D721Med (cell line): ENCODE results near the gene NRXN3.
A peak's percentile ranks its signal among the peaks of the same experiment; 100 is the strongest.

Experiments used
- DNase-seq: peaks from one replicate; pipeline ENCODE4 v3.0.0; 2011; ENCODE audit warnings: low spot score; ENCODE audit not compliant: insufficient read length
- FAIRE-seq: peaks from 2 replicates; lab custom pipeline; 2011; peaks lifted over from hg19 to GRCh38; lab: Jason Lieb, UNC
- CTCF ChIP-seq: IDR thresholded peaks from 2 replicates; pipeline ENCODE4 v1.5.1; 2012; ENCODE audit warnings: mild to moderate bottlenecking, control low read depth; ENCODE audit not compliant: insufficient read depth; ENCODE audit errors: missing control alignments

Gene NRXN3

GRCh38 chr14:79855789-79856188, 1685.6 kb downstream of the NRXN3 start:
- DNase-seq: no peak
- no peak for FAIRE-seq
- no peak for TF ChIP-seq CTCF

- TF ChIP-seq CTCF: no peak
- no peak for FAIRE-seq
Measured at GRCh38 chr14:79856381-79856780, 1686.2 kb downstream of the NRXN3 start.

GRCh38 chr14:79861111-79861510, 1690.9 kb downstream of the NRXN3 start:
- no peak for FAIRE-seq
- no peak for DNase-seq
- peak; percentile 6 for TF ChIP-seq CTCF

More at GRCh38 chr14:79856381-79856780, 1686.2 kb downstream of the NRXN3 start:
- no peak for DNase-seq

- no peak for TF ChIP-seq CTCF
- DNase-seq (no peak), FAIRE-seq (no peak)
Measured at GRCh38 chr14:79862045-79862444, 1691.9 kb downstream of the NRXN3 start.

- TF ChIP-seq CTCF: no peak
- FAIRE-seq (no peak), DNase-seq (no peak)
Measured at GRCh38 chr14:79871136-79871535, 1701.0 kb downstream of the NRXN3 start.

GRCh38 chr14:79878229-79878628, 1708.1 kb downstream of the NRXN3 start:
- no peak for TF ChIP-seq CTCF
- FAIRE-seq (no peak), DNase-seq (no peak)

- no peak for TF ChIP-seq CTCF
- FAIRE-seq: no peak
- no peak for DNase-seq
Measured at GRCh38 chr14:79878785-79879184, 1708.6 kb downstream of the NRXN3 start.
